Measurements from ENCODE around the gene TGFA.

GRCh38 chr2:70504750-70505149 lies 48.9 kb downstream of the TGFA start:
- no peak for TF ChIP-seq POLR2A (IDR thresholded peaks at IDR 0.05)
- no peak for TF ChIP-seq CTCF (IDR thresholded peaks at IDR 0.05)
